Activated CD4-positive, alpha-beta T cell treated with anti-CD3 and anti-CD28 coated beads, Interleukin-2, Interleukin-4, amounts not matched to agents 100 ng/mL and 50 ng/mL, durations not matched to agents 16 hours and 8 hours (primary cell): ENCODE data around the gene ANXA2.
"Not testable (repeated sequence)": the region's sequence is repeated elsewhere in the genome, so short reads cannot be mapped to it uniquely, and the experiment has no call there.

Experiments
- DNase-seq: peaks from one replicate; pipeline ENCODE4 v3.0.0-alpha.2; 2020; ENCODE audit warnings: low spot score

Gene ANXA2

GRCh38 chr15:60408463-60408981 is 10.7 kb upstream of the ANXA2 start:
- DNase-seq, result peak; percentile 50

- no peak for DNase-seq
Observed at GRCh38 chr15:60407415-60407805, 9.6 kb upstream of the ANXA2 start.

DNA sequence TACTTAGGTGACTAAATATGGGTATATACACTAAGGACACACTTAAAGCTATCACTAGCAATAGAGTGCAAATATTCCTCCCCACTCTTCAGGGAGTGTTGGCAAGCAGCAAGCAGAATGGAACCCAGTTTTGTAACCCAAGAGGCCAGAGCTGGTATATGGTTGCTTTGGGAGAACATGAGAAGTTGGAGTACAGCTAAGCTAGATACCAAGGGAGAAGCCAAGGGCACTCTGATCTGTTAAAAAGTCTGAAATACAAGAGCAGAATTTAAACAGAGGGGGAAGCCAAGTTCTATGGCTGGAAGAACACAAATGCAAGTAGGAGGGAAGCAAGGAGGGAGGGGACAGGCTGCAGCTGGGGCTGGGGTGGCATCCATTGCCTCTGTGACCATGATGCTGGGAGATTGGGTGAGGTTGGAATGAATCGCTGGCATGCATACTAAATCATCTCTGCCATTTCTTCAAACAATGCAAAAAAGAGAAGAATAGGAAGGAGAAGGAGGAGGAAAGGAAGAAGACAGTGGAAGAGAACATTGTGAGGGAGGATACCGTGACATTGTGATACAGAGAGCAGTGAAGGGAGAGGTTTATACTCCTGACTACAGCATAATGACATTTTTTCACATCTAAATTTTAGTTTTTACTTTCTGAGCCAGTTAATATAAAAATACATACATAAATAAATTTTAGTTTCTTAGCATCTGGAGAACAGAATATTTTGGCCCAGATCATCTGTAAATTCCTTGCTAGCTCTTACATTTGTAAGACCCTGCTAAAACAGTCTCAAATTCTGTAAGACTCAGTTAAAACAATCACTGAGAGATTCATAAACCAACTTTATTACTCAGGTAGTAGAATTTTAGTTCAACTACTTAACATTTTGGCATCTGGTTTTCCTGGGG is 9.0 kb upstream of the ANXA2 start:
- no peak for DNase-seq

GRCh38 chr15:60405399-60405798 is 7.6 kb upstream of the ANXA2 start:
- no peak for DNase-seq

- not testable (repeated sequence) for DNase-seq
Observed at GRCh38 chr15:60404351-60404750, 6.6 kb upstream of the ANXA2 start.

DNA sequence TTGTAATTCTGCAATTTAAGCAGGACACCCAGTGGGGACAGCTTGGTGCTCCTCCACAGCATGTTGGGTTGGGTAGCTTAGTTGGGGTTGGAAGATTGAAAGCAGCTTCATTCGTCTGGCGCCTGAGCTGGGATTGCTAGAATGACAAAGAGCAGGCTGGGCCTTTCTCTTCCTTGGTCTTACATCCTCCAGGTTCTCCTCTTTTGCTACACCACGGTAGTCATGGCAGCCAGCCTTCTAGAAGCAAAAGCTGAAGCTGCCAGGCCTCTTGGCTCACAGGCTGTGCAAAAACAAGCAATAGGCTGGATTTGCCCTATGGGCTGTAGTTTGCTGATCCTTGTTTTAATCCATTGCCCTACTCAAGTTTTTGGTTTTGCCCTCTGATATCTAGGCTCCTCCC is 3.2 kb upstream of the ANXA2 start:
- no peak for DNase-seq

GRCh38 chr15:60399931-60400330 is 2.1 kb upstream of the ANXA2 start:
- DNase-seq, result no peak

- no peak for DNase-seq
Observed at GRCh38 chr15:60399246-60399915, 1.6 kb upstream of the ANXA2 start.

DNA sequence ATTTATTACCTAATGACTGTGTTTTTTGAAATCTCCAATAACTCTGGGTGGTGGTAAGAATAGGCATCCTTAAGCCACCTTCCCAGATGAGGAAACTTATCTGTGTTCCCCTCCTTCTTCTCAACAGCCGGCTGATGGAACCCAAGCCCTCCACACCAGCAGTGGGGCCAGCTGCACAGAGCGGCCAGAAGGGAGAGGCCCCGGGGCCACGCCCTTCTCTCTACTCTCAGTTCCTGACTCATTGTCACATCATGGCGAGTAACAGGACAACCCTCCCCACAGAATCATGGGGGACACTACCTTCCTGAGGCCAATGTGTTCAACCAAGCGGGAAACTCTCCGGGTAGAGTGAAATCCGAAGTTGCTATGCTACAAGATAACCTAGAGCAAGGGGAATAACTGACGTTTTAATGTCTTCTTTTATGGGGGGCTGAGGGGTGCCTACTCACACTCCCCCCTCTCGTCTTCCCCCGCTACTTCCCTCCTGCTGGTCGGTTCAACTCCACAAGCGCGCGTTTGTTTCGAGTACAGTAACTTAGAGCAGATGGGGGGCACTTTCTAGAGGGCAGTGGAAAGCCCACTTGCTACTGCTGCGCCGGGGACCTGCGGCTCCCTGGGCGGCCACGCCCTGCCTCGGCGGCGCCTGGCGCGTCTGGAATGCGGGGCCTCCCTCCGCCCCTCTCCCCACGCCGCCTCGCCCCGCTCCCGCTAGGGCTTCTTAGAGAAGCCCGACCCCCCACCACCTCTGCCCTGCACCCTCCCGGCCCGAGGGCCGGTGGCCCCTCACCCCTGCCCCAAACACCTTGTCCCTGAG is 621 bp downstream of the ANXA2 start:
- peak; percentile 73 for DNase-seq

DNA sequence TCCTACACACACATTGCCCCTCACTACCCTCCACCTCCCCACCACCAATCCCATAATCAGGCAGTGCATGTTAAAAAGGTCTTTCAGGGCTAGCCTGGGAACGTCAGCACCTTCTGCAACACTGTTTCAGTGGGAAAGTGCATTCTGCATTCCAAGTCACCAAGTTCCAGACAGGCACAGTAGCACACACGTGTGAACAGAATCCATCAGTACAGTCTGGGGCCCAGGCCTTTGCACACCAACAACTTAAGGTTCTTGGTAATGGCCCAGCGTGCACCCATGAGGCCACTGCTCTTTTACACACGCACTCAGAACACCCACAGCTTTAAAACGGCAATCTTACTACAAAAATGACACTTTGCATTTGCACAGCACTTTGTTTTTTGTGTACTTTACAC is 1.2 kb downstream of the ANXA2 start:
- DNase-seq, result no peak

DNA sequence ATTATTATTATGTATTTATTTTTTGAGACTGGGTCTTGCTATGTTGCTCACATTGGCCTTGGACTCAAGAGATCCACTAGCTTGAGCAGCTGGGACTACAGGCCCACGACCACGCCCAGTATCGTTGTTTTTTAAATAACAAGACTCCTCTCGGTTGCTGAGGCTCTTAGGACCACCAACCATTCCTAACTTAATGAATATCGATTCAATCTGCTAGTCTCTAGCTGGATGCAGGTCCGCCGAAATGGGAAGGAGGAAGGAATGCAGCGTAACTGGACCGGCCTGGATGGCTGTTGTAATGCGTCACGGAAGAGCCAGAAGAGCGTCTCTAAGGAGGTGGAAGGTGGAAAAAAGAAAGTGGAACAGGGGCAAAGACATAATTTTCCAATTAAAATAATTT is 1.7 kb downstream of the ANXA2 start:
- no peak for DNase-seq

DNA sequence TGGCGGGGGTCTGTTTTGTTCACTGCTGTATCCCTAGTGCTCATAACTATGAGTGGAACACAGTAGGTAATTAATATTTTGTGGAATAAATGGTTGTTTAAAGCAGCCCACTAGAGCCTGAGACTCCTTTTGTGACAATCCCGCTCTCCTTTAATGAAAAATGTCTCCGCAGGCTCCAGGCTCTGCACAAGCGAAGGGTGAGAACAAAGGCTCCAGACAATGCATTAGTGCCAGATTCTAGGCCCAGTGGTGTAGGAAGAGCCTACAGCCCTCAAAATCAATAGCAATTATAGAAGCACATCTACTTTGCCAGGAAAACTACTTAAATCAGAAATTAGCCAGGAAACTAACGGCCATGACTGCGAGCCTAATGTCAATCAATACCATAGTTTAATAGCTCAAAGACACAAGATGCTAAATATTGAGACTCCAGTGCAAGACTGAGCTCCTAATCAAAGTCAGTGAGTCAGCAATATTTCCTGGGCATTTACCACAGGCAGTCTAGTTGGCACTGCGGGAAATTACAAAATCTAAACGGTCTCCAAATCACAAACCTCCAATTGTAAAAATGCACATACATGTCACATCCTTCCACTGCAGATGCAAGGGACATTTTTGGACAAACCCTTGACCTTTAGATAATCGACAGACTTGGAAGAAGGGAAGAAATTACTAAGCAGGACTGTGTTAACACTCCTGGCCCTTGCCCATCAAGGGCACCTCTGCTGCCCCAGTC is 2.3 kb downstream of the ANXA2 start:
- DNase-seq, result no peak

DNA sequence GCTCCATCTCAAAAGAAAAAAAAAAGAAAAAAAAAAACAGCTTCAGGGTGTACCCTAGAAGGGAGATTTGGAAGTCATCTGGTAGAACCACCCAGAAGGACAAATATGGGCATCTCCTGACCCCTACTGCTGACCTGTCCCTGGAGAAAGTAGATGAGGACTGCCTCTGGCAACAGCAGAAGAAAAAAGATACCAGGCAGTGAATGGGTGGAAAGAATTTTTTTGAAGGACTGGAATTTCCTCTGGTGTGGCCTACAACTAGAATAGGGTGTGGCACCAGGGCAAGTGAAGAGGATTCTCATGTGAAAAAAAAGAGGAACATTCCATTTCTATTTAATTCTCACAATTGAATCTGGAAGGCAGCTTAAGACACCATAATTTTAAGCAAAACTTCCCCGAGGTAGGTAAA is 3.1 kb downstream of the ANXA2 start:
- no peak for DNase-seq

DNA sequence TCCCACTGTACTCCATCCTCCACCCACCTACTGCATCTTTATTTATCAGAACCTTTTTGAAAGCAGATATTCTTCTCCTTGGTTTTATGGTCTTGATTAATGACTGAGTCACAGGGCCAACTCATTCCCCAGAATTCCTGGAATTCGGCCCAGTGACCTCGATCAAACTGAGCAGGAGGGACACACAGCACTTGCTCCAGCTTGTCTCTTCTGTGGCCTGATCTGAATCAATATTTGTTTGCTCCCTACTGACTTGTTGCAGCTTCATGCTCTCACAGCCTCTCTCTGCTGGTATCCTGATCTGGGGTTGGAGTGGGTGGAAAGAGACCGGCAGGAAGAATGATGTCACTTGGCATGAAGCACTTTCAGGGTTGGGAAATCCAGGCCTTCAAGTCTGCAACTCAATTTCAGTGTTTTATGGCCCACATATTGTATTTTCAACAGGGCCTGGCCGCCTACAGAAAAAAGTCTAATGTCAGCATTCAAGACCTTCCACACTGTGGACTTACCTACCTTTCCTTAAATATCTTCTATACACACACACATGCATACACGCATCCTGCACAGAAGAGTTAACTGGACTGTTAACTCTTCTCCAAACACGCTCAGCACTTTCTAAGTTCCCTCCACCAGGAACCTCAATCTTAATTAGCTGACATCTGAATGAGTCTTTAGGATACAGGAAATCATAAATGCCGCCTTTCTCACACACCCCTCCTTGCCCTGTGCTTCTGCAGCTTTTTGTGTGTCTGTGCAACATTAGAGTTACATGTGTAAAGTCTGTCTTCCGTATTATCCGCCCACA is 4.6 kb downstream of the ANXA2 start:
- peak; percentile 20 for DNase-seq

DNA sequence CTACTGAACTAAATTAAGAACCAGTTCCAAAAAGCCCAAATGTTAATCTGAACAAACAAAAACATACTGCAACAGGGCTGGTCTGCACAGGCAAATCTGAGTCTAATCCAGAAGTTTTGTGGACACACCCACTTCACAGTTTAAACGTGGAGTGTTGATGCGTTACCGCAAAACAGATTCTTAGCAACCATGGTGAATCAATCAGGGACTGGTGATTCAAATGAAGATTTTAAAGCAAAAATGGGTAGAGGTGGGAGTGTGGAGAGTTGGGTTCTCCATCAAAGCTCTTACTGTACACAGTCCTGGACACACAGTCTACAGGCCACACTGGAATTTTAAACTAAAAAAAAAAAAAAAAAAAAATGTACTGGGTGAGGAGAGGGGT is 5.2 kb downstream of the ANXA2 start:
- peak; percentile 92 for DNase-seq

DNA sequence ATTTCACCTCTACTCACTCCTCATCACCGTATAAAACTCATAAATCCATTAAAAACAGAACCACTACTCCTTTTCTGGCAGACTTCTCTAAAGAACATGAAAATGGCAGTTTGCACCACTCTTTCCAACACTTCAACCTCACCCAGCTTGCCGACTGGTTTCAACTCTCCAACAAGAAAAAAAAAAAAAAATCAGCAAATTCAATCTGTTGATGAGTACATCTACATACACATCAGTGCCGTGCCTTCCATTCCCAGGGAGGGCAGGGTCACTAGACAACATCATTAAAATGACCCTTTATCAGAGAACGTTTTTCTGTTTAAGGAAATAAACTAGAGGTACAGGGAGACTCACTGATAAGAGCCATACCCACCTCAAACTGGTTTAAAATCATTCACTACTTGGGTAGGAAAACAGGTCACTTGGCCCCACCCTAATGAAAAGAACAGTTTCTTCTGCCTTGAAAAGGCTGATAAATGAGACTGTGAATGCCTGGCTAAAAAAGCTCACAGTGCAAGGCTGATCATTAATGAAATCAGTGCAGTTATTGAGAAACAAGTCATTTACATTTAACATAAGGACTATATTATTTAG is 6.0 kb downstream of the ANXA2 start:
- no peak for DNase-seq

DNA sequence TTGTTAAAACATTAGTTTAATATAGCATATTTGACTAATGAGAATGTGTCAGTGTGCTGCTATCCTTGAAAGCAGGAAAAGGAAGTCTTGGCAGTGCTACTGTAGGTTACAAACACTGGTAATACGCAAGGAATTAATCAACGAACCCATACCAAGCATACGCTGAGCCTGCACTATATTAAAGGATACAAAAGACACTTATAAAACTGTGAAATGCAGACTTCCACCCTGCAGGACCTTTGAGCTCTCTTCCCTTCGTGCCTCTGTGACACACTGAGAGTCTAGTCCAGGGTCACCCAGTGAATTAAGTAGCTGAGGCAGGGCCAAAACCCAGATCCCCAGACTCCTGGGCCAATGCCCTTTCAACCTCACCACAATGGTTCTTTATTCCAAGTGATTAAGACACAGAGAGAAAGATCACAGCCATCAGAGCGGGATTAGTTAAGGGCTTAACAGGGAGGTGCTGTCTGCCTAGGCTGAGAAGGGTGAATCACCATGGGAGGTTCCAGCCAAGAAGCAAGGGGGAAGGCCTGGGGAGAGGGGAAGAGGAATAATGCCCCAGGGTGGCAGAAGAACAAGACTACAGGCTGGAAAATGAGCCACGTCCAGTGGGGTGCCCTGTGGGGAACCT is 6.8 kb downstream of the ANXA2 start:
- no peak for DNase-seq

GRCh38 chr15:60390231-60390630 is 7.6 kb downstream of the ANXA2 start:
- no peak for DNase-seq

DNA sequence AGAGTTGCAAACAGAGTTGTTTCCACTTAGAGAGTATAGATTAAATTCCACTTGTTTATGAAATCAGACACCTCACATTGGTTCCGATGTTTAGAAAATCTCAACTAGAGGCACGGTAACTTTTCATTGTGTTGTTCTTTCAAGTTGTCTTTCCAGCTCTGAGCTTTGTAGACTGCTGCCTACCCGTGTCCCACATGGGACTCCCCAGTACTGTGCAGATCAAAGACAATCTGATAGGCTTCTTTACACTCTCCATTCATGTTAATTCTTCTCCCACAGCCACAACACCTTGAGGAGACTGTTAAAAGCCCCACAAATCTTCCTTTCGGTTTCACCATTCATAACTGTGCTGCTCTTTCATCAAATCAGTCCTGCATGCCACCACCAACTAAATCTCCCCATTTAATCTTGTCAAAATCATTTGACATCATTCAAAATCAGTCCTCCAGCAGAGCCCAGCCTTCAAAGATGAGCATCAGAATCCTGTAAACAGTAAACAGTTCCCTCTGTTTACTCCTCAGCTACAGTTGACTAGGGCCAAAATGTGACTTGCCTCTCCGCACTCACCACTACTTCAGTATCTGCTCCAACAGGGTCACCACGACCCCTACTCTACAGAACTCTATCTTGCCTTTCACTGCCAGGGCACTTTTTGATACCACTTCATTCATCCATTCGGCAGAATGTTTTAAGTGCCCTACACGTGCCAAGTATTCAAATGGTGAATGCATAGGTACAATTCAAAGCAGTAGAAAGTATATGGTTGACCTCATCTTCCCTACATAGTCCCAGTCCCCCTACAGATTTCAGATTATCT is 8.3 kb downstream of the ANXA2 start:
- peak; percentile 84 for DNase-seq
